NCI-H2107 treated with DMSO at 0.1 percent for 48 hours (cell line): ENCODE measurements around the gene DPP6.
A peak's percentile ranks its signal among the peaks of the same experiment; 100 is the strongest.

Source experiments
- DNase-seq: peaks from one replicate; lab custom pipeline; 2025; ENCODE audit not compliant: unreplicated experiment; lab: John Stamatoyannopoulos, UW

Gene DPP6

DNA sequence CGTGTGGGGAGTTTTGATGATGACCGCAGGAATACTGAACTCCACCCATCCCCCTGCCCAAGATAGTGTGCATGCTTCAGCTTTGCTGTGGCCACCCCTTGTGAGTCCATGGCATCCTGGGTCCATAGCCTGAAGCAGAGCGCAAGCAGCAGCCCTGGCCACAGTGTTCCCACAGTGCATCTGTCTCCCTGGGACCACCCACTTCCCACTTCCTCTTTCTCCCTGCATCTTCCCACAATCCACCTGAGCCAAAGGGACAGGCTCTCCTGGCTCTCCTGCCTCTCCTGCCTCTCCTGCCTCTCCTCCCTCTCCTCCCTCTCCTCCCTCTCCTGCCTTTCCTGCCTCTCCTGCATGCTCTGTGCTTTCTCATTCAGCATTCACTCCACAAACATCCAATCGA is 800.0 kb downstream of the DPP6 start:
- DNase-seq = no peak

DNA sequence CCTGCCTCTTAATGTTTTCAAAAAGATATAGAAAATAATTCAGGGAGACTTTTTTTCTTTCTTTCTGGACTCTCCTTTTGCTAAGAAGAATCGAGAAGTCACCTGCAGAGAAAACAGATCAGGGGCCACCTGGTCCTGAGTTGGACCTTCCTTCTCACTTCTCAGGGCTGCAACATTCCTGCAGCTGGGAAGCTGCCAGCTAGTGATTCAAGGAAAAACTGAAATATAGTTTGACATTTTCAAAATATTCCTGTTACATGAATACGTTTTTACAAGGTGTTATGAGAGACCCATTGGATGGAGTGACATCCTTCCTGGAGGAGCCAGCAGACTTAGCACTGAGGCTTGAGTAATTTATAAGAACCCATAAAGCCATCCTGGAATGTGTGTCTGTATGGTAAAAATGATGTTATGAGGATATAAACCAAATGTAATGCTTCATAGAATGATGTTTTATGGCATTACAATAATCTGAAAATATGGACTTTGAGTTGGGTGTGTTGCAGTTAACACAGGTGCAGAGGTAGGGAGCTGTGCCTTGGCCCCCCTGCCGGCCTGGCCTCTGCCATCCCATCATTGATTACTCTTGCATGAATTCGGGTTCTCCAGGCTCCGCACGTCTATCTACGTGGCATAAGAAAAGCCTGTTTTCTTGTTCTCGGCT is 801.0 kb downstream of the DPP6 start:
- no peak for DNase-seq

DNA sequence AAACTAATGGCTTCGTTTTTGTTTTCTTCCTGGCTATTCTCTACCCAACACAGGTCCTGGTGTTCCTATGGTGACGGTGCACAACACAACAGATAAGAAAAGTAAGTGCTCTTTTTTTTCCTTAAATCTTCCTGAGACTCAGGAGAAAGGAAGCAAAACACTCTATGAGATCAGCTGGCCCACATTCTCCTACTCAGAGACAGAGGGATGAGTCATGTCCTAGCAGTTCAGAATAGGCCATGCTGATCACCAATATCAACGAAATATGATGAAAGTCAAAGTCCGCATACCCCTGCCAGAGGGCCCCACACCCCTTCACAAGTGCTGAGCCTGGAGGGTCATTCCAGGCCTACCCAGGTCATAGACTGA is 801.5 kb downstream of the DPP6 start:
- no peak for DNase-seq

DNA sequence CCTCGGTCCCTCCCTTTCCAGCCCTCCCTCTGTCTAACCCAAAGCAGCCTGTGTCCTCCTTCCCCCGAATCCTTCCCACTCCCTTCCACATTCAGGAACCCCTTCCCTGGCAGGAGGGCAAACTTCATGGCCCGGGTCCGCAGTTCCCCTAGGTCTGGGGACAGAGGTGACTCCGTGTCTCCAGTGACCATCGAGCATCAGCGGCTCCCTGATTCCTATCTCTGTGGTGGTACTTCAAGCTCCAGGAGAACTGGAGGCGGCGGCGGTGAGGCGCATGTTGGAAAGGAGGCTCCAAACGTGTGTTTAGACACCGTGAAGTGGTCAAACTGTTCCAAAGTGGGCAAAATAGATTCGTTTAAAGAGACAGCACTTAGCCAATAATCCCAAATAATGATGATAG is 802.6 kb downstream of the DPP6 start:
- DNase-seq = no peak

DNA sequence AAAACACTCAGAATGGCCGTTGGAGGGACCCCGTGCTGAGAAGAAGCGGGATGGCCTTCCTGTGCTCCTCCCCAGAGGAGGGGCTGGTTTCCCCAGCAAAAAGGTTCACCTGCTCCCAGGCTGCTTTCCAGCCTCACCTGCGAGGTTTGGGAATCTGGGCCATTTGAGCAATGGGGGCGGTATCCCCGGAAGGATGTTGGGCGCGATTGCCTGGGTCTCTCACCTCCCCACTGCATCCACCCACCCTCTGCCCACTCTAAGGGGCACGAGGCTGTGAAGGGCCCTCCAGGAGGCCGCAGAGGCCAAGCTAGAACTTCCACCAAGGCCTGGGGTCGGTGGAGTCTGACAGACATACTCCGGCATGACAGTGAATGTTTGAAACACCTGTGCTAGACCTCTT is 803.2 kb downstream of the DPP6 start:
- no peak for DNase-seq

DNA sequence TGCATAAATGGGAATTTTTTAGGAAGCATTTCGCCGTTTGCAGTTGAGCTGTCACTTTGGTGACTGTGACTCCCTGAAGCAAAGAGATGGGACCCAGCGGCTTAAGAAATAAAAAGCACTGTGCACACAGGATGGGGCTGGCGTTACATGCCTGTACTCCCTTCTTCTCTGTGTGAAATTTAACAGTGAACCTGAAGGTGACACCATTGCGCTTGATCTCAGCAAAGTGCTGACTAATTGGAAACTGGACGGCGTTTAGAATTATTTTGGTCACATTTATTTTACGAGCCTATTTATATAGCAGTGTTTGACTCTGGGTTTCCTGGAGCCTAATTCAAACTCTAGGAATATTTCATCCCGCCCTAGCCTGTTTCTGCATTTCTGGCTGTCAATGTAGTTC is 804.5 kb downstream of the DPP6 start:
- DNase-seq = no peak

DNA sequence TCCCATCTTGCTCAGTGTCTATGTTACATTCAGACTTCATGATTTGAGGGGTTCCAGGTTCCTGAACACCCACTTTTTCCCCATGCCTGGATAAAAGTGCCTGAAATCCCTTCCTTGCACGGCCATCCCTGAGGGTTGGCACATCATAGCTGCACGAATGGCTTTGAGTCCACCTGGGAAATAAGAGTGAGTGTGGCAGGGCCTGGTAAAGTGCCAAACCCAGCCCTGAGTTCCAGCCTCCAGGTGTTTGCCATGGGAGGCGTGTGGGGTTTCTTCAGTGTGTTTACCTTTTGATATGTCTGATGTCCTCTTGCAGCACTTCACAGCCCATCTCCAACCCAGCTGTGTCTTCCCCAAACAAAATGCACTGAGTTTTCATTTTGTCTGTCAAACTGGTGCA is 805.0 kb downstream of the DPP6 start:
- DNase-seq = no peak

DNA sequence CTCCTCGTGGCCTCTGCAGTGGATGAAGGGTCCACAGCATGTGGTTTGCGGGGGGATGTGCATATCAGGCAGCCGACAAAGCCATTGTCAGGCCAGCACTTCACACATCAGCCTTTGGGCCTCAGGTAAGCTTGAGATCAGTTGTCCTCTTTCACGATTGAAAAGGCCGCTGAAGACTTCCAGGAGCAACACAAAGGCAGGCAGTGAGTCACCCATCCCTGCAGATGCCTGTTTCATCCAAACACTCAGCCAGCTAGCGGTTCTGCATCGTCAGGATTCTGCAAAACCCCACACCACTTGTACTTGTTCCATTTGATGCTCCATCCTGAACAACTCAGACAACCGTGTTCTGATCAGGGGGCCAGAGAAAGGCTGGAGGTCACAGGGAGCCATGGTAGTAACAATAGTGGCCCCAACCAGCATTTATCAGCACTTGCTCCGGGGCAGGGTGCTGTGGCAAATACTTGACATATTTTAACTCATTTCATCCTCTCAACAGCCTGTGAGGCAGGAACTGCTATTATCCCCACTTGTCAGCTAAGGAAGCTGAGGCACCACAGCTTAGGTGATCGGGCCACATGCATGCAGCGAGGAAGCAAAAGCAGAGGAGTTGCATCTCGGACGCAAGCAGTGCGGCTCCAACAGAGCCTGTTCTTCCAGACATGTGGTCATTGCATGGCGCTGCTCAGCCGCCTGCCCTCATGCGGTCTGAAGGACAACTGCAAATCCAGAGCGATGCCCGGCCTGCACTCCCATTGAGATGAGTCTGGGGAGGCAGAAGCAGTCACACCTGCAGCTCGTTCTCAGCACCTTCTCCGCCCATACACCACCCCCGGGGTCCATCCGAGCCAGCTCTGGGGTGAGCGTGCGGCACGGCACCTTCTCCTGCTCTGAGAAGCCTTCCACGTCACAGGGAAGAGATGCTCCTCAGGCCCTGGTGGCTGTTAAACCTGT is 805.8 kb downstream of the DPP6 start:
- peak; percentile 20 for DNase-seq

DNA sequence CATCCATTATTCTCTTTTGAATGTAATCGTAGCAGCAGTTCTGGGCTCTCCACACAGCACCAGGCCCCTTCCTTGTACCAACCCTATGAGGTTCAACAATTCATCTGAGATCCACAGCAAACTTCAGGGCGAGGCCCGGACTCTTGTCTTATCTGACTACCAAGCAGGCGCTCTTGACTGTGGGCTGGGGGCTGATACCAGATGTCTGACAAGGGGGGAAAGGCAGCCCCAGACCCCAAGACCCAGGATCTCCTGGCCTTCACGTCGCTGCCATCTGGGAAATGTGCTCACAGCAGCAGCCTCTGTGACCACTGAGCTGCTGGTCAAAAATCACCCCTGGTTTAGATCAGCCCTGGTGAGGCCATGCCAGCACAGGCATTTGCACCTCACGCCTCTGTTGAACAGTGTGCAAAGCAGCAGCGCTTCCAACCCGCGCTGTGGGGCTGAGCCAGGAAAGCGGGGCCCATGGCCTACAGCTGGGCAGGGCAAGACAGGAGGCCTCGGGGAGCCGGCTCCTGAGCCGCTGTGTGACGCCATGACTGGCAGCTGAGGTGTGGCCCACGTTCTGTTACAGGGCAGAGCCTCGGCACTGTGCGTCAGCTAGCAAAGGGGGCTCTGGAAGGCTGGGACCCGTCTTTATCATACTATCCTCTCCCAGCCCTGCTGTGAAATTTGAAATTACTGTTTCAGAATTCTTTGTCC is 806.8 kb downstream of the DPP6 start:
- no peak for DNase-seq

DNA sequence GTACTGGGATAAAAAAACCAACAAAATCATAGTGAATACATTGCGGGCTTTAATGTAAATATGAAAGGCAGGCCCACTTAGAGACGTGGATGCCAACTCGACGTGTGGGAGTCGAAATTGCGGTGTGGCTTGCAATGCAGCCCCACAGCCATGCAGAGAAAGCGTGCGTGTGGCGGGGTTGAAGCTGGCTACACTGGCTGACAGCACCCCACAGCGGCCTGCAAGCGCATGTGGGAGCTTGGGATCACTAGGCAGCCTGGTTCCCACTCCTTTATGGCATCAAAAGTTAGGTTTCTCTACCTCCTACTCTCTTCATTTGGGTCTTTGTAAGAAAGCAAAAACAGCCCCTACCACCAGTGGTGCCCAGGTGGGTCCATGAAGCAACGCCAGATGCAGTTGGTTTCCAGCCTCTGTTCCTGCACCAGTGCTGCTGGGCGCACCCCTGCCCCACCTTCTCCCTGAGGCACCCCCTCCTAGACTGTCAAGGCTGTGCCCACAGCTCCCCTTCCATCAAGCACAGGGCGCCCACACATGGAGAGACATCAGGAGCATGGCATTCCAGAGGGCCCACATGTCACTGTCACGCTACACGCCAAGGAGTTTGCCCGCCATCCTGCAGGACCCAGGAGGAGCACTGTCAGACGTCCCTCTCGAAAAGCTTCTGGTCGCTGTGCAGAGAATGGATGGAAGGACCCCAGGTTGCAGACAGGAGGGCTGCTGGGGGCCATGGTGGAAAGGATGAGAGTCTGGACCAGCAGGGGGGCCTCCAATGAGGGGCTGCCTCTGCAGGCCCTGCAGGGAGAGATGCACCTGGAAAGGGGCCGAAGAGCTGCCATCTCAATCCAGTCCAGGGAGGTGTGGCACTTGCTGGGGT is 807.8 kb downstream of the DPP6 start:
- no peak for DNase-seq

DNA sequence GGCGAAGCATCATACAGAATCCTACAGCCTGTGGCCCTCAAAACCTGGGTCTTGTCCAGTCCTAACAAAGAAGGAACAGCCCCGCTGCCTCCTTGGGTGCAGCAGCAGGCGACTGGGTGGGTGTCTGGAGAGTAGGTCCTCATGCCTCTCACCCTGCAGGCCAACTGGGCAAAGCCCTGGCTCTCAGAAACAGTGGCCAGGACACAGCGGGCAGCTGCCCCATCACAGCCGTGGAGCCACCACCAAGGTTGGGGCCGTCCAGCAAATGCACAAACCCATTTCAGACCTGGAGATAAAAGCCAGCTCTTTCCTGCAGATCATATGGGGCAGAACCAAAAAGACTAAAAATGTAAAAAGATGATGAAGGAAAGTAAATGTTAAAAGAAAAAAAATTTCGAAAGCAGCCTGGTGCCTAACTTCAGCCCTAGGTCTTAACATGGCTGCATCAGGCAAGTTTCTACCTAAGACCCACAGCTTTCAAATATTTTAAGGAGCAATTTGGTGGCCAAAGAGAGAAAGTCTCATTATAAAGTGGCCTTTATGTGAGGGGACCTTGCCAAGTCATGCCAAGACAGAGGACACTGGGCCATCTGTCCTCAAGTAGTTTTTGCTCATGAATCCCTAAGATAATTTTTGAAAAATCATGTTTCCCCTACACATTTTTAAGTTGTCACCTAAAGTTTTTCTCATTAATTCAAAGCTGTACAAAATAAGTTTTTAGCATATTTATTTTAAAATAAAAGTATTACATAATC is 808.6 kb downstream of the DPP6 start:
- DNase-seq = no peak

DNA sequence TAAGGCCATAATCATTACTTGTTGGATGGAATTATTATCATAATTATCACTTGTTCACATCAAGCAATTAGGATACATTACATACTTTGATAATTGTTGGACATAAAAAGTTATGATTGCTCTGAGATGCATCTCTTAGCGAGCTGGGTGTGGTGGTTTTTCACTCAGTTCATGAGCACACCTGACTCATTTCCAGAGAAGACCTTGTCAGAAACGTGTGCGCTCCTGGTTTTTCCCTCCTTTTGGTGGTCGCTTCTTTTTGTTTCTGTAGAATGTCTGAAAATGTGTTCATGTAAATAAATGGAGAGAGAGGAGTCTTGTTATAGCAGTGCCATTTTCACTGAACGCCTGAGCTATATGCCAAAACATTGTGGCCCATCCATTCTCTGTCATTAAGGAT is 809.4 kb downstream of the DPP6 start:
- no peak for DNase-seq

DNA sequence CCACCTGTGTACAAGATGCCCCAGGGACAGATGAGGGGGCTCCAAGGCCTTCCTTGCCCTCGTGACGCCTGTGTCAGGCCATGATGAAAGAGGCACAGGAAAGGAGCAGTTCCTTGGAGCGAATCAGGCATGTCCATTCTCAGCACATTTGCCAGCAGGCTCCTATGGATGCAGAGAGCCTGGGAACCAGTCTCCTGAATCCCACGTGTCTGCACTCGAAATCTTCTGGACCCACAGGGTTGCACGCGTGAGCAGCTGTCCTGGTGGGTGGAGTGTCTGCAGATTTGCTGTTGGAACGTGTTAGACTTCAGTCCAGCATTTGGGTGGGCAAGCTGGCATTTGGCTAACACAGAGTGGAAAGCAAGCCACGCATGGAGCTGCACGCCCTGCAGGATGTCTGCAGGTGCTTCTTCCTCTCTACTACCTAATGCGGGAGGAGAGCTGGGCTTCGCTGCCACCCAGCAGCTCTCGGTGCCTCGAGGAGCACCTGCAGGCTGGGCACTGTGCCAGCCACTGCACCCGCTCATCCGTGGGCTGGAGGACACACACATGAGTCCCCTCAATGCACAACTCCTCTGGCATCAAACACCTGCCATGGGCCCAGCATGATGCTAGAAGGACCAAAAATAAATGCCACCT is 810.1 kb downstream of the DPP6 start:
- DNase-seq = peak; percentile 9

DNA sequence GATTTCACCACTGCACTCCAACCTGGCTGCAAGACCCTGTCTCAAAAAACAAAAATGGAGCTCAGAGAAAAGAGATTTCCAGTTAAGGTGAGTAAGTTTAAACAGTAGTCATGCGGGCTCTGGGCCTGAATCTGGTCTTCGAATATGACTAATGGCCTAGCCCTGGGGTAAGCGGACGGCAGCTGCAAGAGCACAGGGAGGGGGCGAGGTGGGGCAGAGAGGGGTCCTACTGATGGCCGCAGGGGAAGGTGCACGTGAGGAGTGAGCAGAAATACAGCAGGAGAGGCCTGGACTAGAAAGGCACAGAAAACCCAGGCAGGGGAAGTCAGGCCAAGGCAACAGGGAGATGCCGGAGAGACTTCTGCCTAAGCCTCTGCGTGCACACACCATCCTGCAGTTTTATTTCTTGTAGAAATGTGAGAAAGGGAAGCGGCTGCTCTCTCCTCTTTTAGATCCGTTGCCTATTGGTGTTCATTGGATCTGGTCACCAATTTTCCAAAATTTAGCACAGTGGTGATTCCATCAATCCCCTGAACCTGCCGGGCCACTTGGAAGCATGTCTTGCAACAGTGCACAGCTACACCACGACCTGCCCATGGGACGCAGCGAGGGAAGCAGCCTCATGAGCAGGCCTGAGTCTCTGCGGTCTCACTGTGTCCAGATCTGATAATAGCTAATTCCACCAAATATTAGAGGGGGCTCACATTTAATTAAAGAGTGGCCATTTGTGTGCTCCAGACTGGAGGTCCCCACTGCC is 811.7 kb downstream of the DPP6 start:
- DNase-seq = no peak

DNA sequence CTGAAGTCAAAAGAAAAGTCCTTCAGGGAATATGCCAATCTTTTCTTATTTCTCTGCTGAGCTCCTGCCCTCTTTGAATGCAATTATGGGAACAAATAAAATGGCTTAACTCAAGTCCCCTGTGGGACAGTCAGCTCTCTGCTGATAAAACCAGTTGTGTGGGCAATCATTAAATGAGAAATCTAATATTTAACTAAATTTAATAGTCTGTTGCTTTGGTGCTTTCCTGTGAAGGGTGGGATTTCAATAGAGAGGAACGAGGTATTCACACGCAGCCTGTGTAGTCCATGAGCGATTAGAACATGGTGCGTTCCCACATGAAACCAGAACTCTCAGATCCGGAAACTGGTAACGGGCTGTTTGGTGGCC is 812.3 kb downstream of the DPP6 start:
- no peak for DNase-seq

DNA sequence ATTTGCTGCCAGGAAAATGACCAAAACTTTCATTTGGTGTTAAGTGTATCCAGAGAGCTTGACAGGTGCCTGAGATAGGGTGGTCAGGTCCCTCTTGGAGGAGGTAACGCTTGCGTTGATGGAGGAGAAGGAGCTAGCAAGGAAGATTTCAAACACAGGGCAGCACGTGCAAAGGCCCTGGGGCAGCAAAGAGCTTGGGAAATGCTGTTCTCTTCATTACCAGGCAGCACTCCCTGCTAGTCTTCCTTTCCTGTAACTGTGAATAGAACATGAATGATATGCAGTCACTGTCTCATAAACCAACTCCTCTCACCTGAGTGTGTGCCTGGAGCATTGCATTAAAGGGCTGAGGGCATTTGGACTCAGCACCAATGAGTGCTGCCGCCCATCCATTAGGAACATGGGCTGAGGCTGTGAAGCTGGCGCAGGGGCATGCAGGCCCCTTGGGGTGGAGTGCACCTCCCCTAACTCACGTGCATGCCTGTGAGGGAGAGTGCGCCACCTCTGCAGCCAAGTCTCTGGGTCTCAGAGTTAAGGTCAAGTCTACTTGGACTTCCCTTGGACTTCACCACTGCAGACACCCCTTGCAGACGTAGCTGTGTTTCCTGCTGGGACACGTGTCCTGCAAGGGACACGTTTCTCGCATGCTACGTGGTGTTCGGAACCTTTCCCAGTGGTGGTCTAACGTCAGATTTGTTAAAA is 813.9 kb downstream of the DPP6 start:
- no peak for DNase-seq

DNA sequence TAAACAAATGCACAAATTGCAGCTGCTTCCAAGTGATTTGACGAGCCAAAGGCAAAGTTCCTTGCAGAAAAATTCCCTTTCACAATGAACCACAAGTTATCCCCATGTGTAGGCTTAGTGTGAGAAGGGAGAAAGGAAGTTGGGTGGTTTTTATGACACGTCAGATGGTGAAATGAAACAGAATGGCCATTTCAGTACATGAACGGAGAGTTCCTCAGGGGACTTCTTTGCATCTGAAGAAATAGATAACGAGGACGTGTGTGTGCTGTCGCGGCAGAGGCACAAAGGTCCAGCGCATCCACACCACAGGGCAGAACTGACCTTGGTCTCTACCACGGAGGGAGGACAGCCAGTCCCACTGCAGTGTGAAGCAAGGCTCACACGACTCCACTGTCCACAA is 814.9 kb downstream of the DPP6 start:
- no peak for DNase-seq

DNA sequence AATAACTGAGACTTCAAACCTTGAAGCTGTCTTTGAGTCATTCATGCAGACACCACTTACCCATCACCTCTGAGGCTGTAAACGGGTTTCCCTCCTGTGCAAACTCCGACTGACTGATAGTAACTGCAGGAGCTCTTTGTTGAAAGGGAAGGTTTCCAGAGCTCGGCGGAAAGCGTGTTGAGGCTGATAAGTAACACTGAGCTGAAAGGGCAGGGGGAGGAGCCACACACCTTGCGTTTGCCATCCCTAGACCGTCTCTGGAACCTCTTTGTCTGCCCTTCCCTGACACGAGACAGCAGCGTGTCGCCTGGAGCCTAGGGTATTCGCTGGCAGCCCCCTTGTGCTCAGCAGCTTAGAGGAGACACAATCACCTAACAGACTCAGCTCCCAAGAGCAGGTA is 816.7 kb downstream of the DPP6 start:
- no peak for DNase-seq

DNA sequence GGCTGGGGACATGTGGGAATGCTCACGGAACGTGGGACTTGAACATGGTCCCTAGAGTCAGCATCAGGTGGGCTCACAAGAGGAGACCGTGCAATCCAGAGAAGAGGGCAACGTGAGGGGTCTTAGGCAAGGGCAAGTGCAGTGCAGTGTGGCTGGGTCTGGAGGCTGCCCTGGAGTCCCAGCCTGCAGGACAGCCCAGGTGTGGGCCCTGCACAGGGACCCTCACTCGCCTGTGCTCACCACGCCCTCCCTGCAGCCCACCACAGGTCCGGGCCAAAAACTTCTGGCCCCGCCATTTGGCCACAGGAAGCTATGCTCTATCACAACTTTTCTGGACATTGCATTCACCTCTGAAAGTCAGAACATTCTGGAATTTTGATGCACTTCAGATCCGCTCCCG is 817.2 kb downstream of the DPP6 start:
- DNase-seq = no peak
